ENCODE data around the gene TRDMT1. TPM values are rescaled to one million over a fixed set of nuclear protein-coding genes. Genes with fewer than 3 reads are reported as not detected.

The TRDMT1 gene
- total and polyA plus RNA-seq, 3 experiments from 2014 or later, result 7.3 to 9.8 (median 8.3) TPM

DNA sequence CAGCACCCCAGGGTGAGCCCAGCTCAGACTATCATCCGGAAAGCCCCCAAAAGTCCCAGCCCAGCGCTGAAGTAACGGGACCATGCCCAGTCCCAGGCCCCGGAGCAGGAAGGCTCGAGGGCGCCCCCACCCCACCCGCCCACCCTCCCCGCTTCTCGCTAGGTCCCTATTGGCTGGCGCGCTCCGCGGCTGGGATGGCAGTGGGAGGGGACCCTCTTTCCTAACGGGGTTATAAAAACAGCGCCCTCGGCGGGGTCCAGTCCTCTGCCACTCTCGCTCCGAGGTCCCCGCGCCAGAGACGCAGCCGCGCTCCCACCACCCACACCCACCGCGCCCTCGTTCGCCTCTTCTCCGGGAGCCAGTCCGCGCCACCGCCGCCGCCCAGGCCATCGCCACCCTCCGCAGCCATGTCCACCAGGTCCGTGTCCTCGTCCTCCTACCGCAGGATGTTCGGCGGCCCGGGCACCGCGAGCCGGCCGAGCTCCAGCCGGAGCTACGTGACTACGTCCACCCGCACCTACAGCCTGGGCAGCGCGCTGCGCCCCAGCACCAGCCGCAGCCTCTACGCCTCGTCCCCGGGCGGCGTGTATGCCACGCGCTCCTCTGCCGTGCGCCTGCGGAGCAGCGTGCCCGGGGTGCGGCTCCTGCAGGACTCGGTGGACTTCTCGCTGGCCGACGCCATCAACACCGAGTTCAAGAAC, 27.7 kb upstream of the TRDMT1 start:
- Mint-ChIP-seq H3K4me1 (peaks cover 48 to 73% (median 57%) of the 10 kb centered on the region in 3 donors), H3K9me3 (no peaks in the 10 kb centered on the region), H3K27me3 (peaks cover 0 to 7% of the 10 kb centered on the region in 2 donors), H3K27ac (peak overlapping the region; percentile 95 to 100 (median 99)), H3K4me3 (peak overlapping the region; percentile 90 to 99 (median 96)), H3K36me3 (peaks cover 1 to 68% (median 5%) of the 10 kb centered on the region in 3 donors)
- POLR2A ChIA-PET, result interaction anchor here (0.5 to 5.0 kb wide), 16 partner anchors 14 to 441 kb away, joined by 3 to 67 read pairs (median 4); partner anchors contain the start of genes RSU1 and TRDMT1
- H3K9me3 ChIP-seq (ENCODE audit: low read length), result no peaks in the 10 kb centered on the region
- H3K27ac ChIP-seq (ENCODE audit: low read depth, low read length), result peak overlapping the region; percentile 98
- H3K4me1 ChIP-seq (ENCODE audit: insufficient read depth, low read length), result peaks cover 46% of the 10 kb centered on the region
- CTCF ChIA-PET, result interaction anchor here (0.8 to 6.5 kb wide), 16 partner anchors 9 to 412 kb away, joined by 3 to 71 read pairs (median 4); partner anchors contain the start of genes RSU1 and TRDMT1
- peak; percentile 71 to 92 (median 74) for DNase-seq
- H3K4me3 ChIP-seq (ENCODE audit: low read length), result peak overlapping the region; percentile 84
- H3K36me3 ChIP-seq (ENCODE audit: insufficient read depth, low read length), result peaks cover 29% of the 10 kb centered on the region
- no peaks in the 10 kb centered on the region for H3K27me3 ChIP-seq (ENCODE audit: insufficient read depth, low read length, poor library complexity, severe bottlenecking)

DNA sequence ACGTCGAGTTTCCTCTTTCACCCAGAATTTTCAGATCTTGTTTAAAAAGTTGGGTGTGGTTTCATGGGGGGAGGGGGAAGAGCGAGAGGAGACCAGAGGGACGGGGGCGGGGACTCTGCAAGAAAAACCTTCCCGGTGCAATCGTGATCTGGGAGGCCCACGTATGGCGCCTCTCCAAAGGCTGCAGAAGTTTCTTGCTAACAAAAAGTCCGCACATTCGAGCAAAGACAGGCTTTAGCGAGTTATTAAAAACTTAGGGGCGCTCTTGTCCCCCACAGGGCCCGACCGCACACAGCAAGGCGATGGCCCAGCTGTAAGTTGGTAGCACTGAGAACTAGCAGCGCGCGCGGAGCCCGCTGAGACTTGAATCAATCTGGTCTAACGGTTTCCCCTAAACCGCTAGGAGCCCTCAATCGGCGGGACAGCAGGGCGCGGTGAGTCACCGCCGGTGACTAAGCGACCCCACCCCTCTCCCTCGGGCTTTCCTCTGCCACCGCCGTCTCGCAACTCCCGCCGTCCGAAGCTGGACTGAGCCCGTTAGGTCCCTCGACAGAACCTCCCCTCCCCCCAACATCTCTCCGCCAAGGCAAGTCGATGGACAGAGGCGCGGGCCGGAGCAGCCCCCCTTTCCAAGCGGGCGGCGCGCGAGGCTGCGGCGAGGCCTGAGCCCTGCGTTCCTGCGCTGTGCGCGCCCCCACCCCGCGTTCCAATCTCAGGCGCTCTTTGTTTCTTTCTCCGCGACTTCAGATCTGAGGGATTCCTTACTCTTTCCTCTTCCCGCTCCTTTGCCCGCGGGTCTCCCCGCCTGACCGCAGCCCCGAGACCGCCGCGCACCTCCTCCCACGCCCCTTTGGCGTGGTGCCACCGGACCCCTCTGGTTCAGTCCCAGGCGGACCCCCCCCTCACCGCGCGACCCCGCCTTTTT, 26.9 kb upstream of the TRDMT1 start, which contains the start of gene VIM:
Gene VIM, plus strand, starts transcription at position 151 of the 925 bp plus-strand sequence. CDS start 1,182 bp downstream, outside the sequence.
- Mint-ChIP-seq H3K4me3 (peak within 1 kb of the TSS; percentile 90 to 99 (median 96)), H3K36me3 (peaks cover 0 to 64% (median 4%) of the 10 kb centered on the region in 3 donors), H3K9me3 (no peaks in the 10 kb centered on the region), H3K27ac (peak within 1 kb of the TSS; percentile 95 to 100 (median 99)), H3K4me1 (peaks cover 48 to 70% (median 57%) of the 10 kb centered on the region in 3 donors), H3K27me3 (peaks cover 0 to 7% of the 10 kb centered on the region in 2 donors)
- peak within 1 kb of the TSS; percentile 98 for H3K27ac ChIP-seq (ENCODE audit: low read depth, low read length)
- ChIA-PET POLR2A (interaction anchor here (1.1 to 5.0 kb wide), 10 partner anchors 17 to 440 kb away, joined by 3 to 67 read pairs (median 6); partner anchors contain the start of genes RSU1 and TRDMT1), CTCF (interaction anchor here (1.0 to 6.5 kb wide), 7 partner anchors 10 to 399 kb away, joined by 3 to 71 read pairs (median 3); partner anchors contain the start of gene TRDMT1)
- H3K4me3 ChIP-seq (ENCODE audit: low read length), result peak within 1 kb of the TSS; percentile 67
- no peaks in the 10 kb centered on the region for H3K27me3 ChIP-seq (ENCODE audit: insufficient read depth, low read length, poor library complexity, severe bottlenecking)
- no peaks in the 10 kb centered on the region for H3K9me3 ChIP-seq (ENCODE audit: low read length)
- DNase-seq, result peak; percentile 78 to 93 (median 79)
- H3K36me3 ChIP-seq (ENCODE audit: insufficient read depth, low read length), result peaks cover 23% of the 10 kb centered on the region
- peaks cover 40% of the 10 kb centered on the region for H3K4me1 ChIP-seq (ENCODE audit: insufficient read depth, low read length)

DNA sequence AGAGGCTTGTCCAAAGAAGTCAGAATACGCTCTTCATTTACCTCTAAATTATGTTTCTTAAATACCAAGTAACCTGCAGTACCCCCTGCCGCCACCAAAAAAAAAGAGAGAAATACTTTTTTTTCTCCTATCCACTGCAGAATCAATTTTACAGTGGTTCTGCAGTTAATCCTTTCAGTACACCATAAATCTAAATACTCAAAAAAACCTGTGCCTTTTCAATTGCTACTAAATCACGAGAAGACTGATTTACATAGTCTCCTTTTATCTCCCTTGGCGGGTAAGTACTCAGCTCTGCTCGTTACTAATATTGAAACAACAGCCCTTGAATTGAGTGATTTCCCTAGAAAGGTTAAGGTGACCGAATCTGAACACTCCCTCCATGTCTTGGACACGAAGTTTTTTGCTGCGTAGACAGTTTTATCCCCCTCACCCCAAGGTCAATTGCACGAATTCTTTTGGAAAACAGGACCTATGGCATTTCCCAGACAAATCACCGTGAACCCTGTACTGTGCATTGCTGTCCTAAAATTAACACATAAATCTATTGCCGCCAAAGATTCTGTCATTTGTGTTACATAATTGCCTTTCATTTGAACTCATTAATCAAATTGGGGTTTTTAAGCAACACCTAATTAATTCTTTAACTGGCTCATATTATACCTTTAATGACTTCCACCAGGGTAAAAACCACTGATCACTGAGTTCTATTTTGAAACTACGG, 26.1 kb upstream of the TRDMT1 start:
- Histone ChIP-seq H3K9me3 (ENCODE audit: low read length) (no peaks in the 10 kb centered on the region), H3K4me3 (ENCODE audit: low read length) (peak overlapping the region; percentile 67), H3K36me3 (ENCODE audit: insufficient read depth, low read length) (peaks cover 16% of the 10 kb centered on the region), H3K4me1 (ENCODE audit: insufficient read depth, low read length) (peaks cover 37% of the 10 kb centered on the region), H3K27me3 (ENCODE audit: insufficient read depth, low read length, poor library complexity, severe bottlenecking) (no peaks in the 10 kb centered on the region), H3K27ac (ENCODE audit: low read depth, low read length) (peak overlapping the region; percentile 98)
- ChIA-PET CTCF (interaction anchor here (0.8 to 6.5 kb wide), 7 partner anchors 11 to 410 kb away, joined by 3 to 71 read pairs (median 7); partner anchors contain the start of genes RSU1 and TRDMT1), POLR2A (interaction anchor here (0.9 to 5.0 kb wide), 5 partner anchors 20 to 204 kb away, joined by 3 to 67 read pairs (median 10); partner anchors contain the start of gene TRDMT1)
- H3K4me3 Mint-ChIP-seq, result peak overlapping the region; percentile 90 to 99 (median 96)
- H3K27me3 Mint-ChIP-seq, result peaks cover 0 to 7% of the 10 kb centered on the region in 2 donors
- peaks cover 0 to 60% (median 4%) of the 10 kb centered on the region in 3 donors for H3K36me3 Mint-ChIP-seq
- peak in 3 of 5 donors; percentile 9 to 72 (median 53) for DNase-seq
- peak overlapping the region; percentile 95 to 100 (median 99) for H3K27ac Mint-ChIP-seq
- H3K9me3 Mint-ChIP-seq, result no peaks in the 10 kb centered on the region
- peaks cover 46 to 70% (median 59%) of the 10 kb centered on the region in 3 donors for H3K4me1 Mint-ChIP-seq

DNA sequence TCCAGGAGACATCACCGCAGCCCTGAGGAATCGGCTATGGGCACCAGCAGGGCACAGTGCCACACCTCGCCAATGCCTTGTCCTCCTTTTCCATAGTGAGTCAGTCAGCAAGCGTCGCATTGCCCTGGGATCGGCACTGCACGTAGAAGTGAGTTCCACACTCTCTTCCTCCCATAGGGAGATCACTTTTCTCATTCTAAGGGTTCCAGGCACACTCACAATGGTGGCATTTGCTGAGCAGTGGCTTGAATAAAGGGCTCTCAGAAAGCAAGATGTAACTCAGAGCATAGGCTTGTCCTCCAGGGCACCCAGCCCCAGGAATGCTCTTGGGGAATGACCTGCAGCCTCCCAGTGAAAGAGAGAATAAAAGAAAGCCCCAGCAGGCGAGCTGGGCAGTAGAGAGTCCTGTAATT, 25.4 kb upstream of the TRDMT1 start:
- Histone ChIP-seq H3K4me1 (ENCODE audit: insufficient read depth, low read length) (peaks cover 31% of the 10 kb centered on the region), H3K9me3 (ENCODE audit: low read length) (no peaks in the 10 kb centered on the region), H3K27me3 (ENCODE audit: insufficient read depth, low read length, poor library complexity, severe bottlenecking) (no peaks in the 10 kb centered on the region), H3K36me3 (ENCODE audit: insufficient read depth, low read length) (peaks cover 9% of the 10 kb centered on the region), H3K4me3 (ENCODE audit: low read length) (peak overlapping the region; percentile 67), H3K27ac (ENCODE audit: low read depth, low read length) (peak overlapping the region; percentile 98)
- Mint-ChIP-seq H3K4me3 (peak overlapping the region; percentile 90 to 99 (median 96)), H3K36me3 (peaks cover 0 to 54% (median 5%) of the 10 kb centered on the region in 3 donors), H3K27me3 (peaks cover 0 to 7% of the 10 kb centered on the region in 2 donors), H3K4me1 (peaks cover 44 to 67% (median 52%) of the 10 kb centered on the region in 3 donors), H3K9me3 (no peaks in the 10 kb centered on the region), H3K27ac (peak overlapping the region; percentile 95 to 100 (median 99))
- CTCF ChIA-PET, result interaction anchor here (0.8 to 6.5 kb wide), 5 partner anchors 11 to 410 kb away, joined by 3 to 71 read pairs (median 7); partner anchors contain the start of genes RSU1 and TRDMT1
- POLR2A ChIA-PET, result interaction anchor here (0.9 to 5.0 kb wide), 2 partner anchors 20 to 26 kb away, joined by 3 to 44 read pairs; partner anchors contain the start of gene TRDMT1
- no peak for DNase-seq

DNA sequence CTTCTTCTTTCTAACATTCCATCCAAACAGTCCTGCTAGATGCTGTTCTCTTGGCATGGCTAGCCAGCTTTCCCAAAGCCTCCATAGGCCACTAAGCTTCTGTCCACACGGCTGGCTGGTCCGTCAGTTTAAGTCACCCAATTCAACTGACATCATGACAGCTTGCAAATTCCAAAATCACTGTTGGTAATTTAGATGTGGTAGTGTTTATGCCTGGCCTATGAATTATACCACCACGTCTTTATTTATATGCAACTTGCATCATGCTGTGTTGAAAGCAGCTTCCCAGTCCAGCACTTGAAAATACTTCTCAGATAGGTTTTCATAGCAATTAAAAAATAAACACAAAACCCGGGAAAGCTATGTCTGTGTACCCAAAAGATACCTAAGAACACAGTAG, 24.3 kb upstream of the TRDMT1 start:
- H3K9me3 ChIP-seq (ENCODE audit: low read length), result no peaks in the 10 kb centered on the region
- Mint-ChIP-seq H3K4me1 (peaks cover 36 to 61% (median 46%) of the 10 kb centered on the region in 3 donors), H3K27me3 (peaks cover 0 to 7% of the 10 kb centered on the region in 2 donors), H3K9me3 (no peaks in the 10 kb centered on the region), H3K4me3 (no peak overlapping the region), H3K36me3 (peaks cover 0 to 47% (median 6%) of the 10 kb centered on the region in 3 donors), H3K27ac (peak overlapping the region in 6 of 8 donors; percentile 23 to 95 (median 50))
- H3K27ac ChIP-seq (ENCODE audit: low read depth, low read length), result no peak overlapping the region
- H3K27me3 ChIP-seq (ENCODE audit: insufficient read depth, low read length, poor library complexity, severe bottlenecking), result no peaks in the 10 kb centered on the region
- H3K36me3 ChIP-seq (ENCODE audit: insufficient read depth, low read length), result no peaks in the 10 kb centered on the region
- peaks cover 20% of the 10 kb centered on the region for H3K4me1 ChIP-seq (ENCODE audit: insufficient read depth, low read length)
- ChIA-PET CTCF (interaction anchor here (1.0 to 6.5 kb wide), 3 partner anchors 10 to 25 kb away, joined by 3 to 71 read pairs (median 10); partner anchors contain the start of gene TRDMT1), POLR2A (interaction anchor here (0.8 kb wide), 1 partner anchor 19 kb away, joined by 3 read pairs; no protein-coding TSS in a partner anchor)
- H3K4me3 ChIP-seq (ENCODE audit: low read length), result no peak overlapping the region
- no peak for DNase-seq

DNA sequence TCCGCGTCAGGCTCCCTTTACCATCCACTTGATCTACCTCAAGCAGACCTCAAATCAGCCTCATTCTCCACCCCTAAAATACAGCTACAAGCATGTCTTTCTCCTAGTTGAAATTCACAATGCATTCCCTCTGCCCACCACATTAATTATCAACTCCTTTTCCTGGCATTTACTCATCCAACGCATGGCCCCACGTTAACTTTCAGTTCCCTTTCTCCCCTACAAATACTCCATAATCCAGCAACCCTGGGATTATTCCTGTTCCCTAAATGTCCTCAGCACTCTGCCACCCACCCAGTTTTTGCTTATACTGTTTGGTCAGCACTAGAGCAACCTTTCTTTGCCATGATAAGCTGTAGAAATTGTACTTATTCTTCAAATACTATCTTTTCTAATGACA, 20.9 kb upstream of the TRDMT1 start:
- Histone ChIP-seq H3K36me3 (ENCODE audit: insufficient read depth, low read length) (no peaks in the 10 kb centered on the region), H3K27ac (ENCODE audit: low read depth, low read length) (no peak overlapping the region), H3K4me3 (ENCODE audit: low read length) (no peak overlapping the region), H3K27me3 (ENCODE audit: insufficient read depth, low read length, poor library complexity, severe bottlenecking) (no peaks in the 10 kb centered on the region), H3K4me1 (ENCODE audit: insufficient read depth, low read length) (peaks cover 15% of the 10 kb centered on the region), H3K9me3 (ENCODE audit: low read length) (no peaks in the 10 kb centered on the region)
- no peaks in the 10 kb centered on the region for H3K27me3 Mint-ChIP-seq
- peaks cover 0 to 24% (median 8%) of the 10 kb centered on the region in 3 donors for H3K36me3 Mint-ChIP-seq
- no peak overlapping the region for H3K4me3 Mint-ChIP-seq
- CTCF ChIA-PET, result interaction anchor here (1.0 kb wide), 1 partner anchor 20 kb away, joined by 3 read pairs; no protein-coding TSS in a partner anchor
- H3K4me1 Mint-ChIP-seq, result peaks cover 26 to 54% (median 45%) of the 10 kb centered on the region in 3 donors
- POLR2A ChIA-PET, result no interaction called here
- peak overlapping the region in 4 of 8 donors; percentile 0 to 58 (median 43) for H3K27ac Mint-ChIP-seq
- DNase-seq, result no peak
- H3K9me3 Mint-ChIP-seq, result no peaks in the 10 kb centered on the region
